ENCODE data around the gene DOCK2. TPM values are rescaled to one million over a fixed set of nuclear protein-coding genes. Genes with fewer than 3 reads are reported as not detected.

Gene DOCK2
- total and polyA plus RNA-seq, 2 of the 8 experiments (the other 6 are each of a cell fraction or from before 2014, with no cell fraction given) = 3.9 to 5.7 TPM

- TF ChIP-seq CTCF (IDR thresholded peaks at IDR 0.05; ENCODE audit: control extremely low read depth in 1 of 3, insufficient read depth in 1 of 3, low read depth in 1 of 3, low read length in 3 of 3) = no peak
Measured at GRCh38 chr5:169943026-169943425, 306.0 kb downstream of the DOCK2 start (continued).
